ENCODE results near the gene PAX7. TPM values are rescaled to one million over a fixed set of nuclear protein-coding genes. Genes with fewer than 3 reads are reported as not detected.

Gene PAX7
- total RNA-seq, 1 donor from 2014 or later: 0.05 TPM

DNA sequence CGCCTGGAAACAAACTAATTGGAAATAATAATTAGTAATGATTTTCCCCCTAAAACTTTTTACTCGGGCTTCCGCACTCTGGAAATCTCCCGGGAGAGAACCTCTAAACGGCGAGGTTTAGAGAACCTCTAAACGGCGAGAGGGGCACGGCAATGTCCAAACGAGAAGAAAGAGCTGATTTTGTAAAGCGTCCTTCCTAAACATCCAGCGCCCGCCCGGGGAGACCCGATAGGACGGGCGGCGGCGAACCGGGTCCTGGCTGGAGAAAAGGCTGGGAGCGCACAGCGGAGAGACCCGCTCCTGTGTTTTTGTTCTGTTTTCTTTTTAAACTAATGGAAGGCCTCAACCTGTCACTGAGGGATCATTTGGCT is 1.6 kb downstream of the PAX7 start:
- Histone ChIP-seq H3K36me3 (ENCODE audit: insufficient read depth, low read length) (no peaks in the 10 kb centered on the region), H3K9me3 (ENCODE audit: insufficient read depth, low read depth, low read length) (peaks cover 4% of the 10 kb centered on the region), H3K4me1 (ENCODE audit: insufficient read depth, low read length) (no peaks in the 10 kb centered on the region), H3K4me3 (ENCODE audit: insufficient read depth, low read depth, low read length) (no peak overlapping the region), H3K27ac (ENCODE audit: low read depth, low read length) (no peak overlapping the region), H3K4me2 (ENCODE audit: low read length) (no peak overlapping the region), H3K79me2 (ENCODE audit: insufficient read depth, low read length) (no peaks in the 10 kb centered on the region), H3K9ac (ENCODE audit: low read length) (no peak overlapping the region), H3K27me3 (ENCODE audit: insufficient read depth, low read length) (peaks cover 80% of the 10 kb centered on the region), H2AFZ (ENCODE audit: low read depth, low read length) (no peak overlapping the region), H4K20me1 (ENCODE audit: insufficient read depth, low read length) (peaks cover 4% of the 10 kb centered on the region)
- H3K4me3 Mint-ChIP-seq (ENCODE audit: unreplicated experiment): no peak overlapping the region
- peak overlapping the region; percentile 86 for H3K27ac Mint-ChIP-seq (ENCODE audit: unreplicated experiment)
- no peak for DNase-seq (ENCODE audit: low read depth)
- FAIRE-seq: no peak
- H3K4me1 Mint-ChIP-seq (ENCODE audit: low read depth, unreplicated experiment): peaks cover 6% of the 10 kb centered on the region
- peaks cover 24% of the 10 kb centered on the region for H3K9me3 Mint-ChIP-seq (ENCODE audit: unreplicated experiment)
- H3K36me3 Mint-ChIP-seq (ENCODE audit: low read depth, unreplicated experiment): no peaks in the 10 kb centered on the region
- peaks cover 81% of the 10 kb centered on the region for H3K27me3 Mint-ChIP-seq (ENCODE audit: low read depth, unreplicated experiment)
- no peak for TF ChIP-seq EZH2 (IDR thresholded peaks at IDR 0.05; ENCODE audit: insufficient read depth, low read length)

- Histone ChIP-seq H3K4me1 (ENCODE audit: insufficient read depth, low read length) (no peaks in the 10 kb centered on the region), H3K27me3 (ENCODE audit: insufficient read depth, low read length) (peaks cover 83% of the 10 kb centered on the region), H4K20me1 (ENCODE audit: insufficient read depth, low read length) (peaks cover 4% of the 10 kb centered on the region), H3K9ac (ENCODE audit: low read length) (no peak overlapping the region), H3K79me2 (ENCODE audit: insufficient read depth, low read length) (no peaks in the 10 kb centered on the region), H3K4me2 (ENCODE audit: low read length) (no peak overlapping the region), H3K4me3 (ENCODE audit: insufficient read depth, low read depth, low read length) (no peak overlapping the region), H3K27ac (ENCODE audit: low read depth, low read length) (no peak overlapping the region), H2AFZ (ENCODE audit: low read depth, low read length) (no peak overlapping the region), H3K9me3 (ENCODE audit: insufficient read depth, low read depth, low read length) (peaks cover 4% of the 10 kb centered on the region), H3K36me3 (ENCODE audit: insufficient read depth, low read length) (no peaks in the 10 kb centered on the region)
- TF ChIP-seq CTCF (IDR thresholded peaks at IDR 0.05; ENCODE audit: insufficient read depth, low read depth, low read length): no peak
- peak; percentile 33 for TF ChIP-seq EZH2 (IDR thresholded peaks at IDR 0.05; ENCODE audit: insufficient read depth, low read length)
- Mint-ChIP-seq H3K9me3 (ENCODE audit: unreplicated experiment) (peaks cover 19% of the 10 kb centered on the region), H3K27ac (ENCODE audit: unreplicated experiment) (peak overlapping the region; percentile 34), H3K27me3 (ENCODE audit: low read depth, unreplicated experiment) (peaks cover 80% of the 10 kb centered on the region), H3K4me3 (ENCODE audit: unreplicated experiment) (no peak overlapping the region), H3K36me3 (ENCODE audit: low read depth, unreplicated experiment) (no peaks in the 10 kb centered on the region), H3K4me1 (ENCODE audit: low read depth, unreplicated experiment) (peaks cover 4% of the 10 kb centered on the region)
- DNase-seq (ENCODE audit: low read depth) (no peak), FAIRE-seq (no peak)
These were observed 2.3 kb downstream of the PAX7 start for GRCh38 chr1:18632783-18633421.

DNA sequence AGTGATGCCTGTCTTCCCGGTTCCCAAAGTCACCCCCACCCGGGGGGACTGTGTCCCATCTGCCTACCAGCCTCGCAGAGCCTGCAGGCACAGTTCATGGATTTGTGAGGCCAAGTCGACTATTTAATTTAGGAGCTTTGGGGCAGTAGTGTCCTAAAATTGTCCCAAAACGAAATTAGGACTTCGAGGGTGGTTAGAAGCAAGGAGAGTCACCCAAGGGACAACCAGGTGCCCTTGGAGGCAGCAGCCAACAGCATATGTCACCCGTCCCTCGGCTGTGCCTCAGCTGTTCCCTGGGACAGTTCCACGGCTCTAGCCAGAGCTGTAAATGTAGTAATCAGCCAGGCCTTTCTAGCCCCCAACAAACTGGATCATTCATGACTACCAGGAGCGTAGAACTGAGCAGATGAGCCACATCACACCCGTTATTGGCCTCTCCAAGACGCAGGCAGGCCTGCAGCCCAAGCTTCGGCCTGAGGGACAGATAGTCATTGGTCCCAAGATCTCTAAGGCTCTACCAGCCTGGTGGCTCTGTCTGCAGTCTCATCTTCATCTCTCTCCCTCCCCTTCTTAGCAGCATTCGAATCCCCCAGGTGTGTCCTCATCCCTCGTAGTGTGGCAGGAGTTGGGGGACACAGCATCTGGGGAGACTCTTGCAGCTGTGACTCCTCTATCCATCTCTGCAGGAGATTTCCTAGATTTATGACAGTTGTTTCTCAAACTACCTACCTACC is 2.9 kb downstream of the PAX7 start:
- peaks cover 5% of the 10 kb centered on the region for H4K20me1 ChIP-seq (ENCODE audit: insufficient read depth, low read length)
- H3K4me2 ChIP-seq (ENCODE audit: low read length): no peak overlapping the region
- no peak overlapping the region for H3K27ac ChIP-seq (ENCODE audit: low read depth, low read length)
- peaks cover 4% of the 10 kb centered on the region for H3K9me3 ChIP-seq (ENCODE audit: insufficient read depth, low read depth, low read length)
- H3K4me1 Mint-ChIP-seq (ENCODE audit: low read depth, unreplicated experiment): peaks cover 4% of the 10 kb centered on the region
- no peak overlapping the region for H3K4me3 ChIP-seq (ENCODE audit: insufficient read depth, low read depth, low read length)
- H3K79me2 ChIP-seq (ENCODE audit: insufficient read depth, low read length): no peaks in the 10 kb centered on the region
- peaks cover 18% of the 10 kb centered on the region for H3K9me3 Mint-ChIP-seq (ENCODE audit: unreplicated experiment)
- H3K9ac ChIP-seq (ENCODE audit: low read length): no peak overlapping the region
- TF ChIP-seq EZH2 (IDR thresholded peaks at IDR 0.05; ENCODE audit: insufficient read depth, low read length) (peak; percentile 48), CTCF (IDR thresholded peaks at IDR 0.05; ENCODE audit: insufficient read depth, low read depth, low read length) (no peak)
- H3K27me3 Mint-ChIP-seq (ENCODE audit: low read depth, unreplicated experiment): peaks cover 81% of the 10 kb centered on the region
- DNase-seq (ENCODE audit: low read depth) (no peak), FAIRE-seq (no peak)
- no peaks in the 10 kb centered on the region for H3K36me3 Mint-ChIP-seq (ENCODE audit: low read depth, unreplicated experiment)
- no peaks in the 10 kb centered on the region for H3K4me1 ChIP-seq (ENCODE audit: insufficient read depth, low read length)
- H3K27me3 ChIP-seq (ENCODE audit: insufficient read depth, low read length): peaks cover 84% of the 10 kb centered on the region
- peak overlapping the region; percentile 20 for H3K27ac Mint-ChIP-seq (ENCODE audit: unreplicated experiment)
- no peak overlapping the region for H3K4me3 Mint-ChIP-seq (ENCODE audit: unreplicated experiment)
- H2AFZ ChIP-seq (ENCODE audit: low read depth, low read length): no peak overlapping the region
- H3K36me3 ChIP-seq (ENCODE audit: insufficient read depth, low read length): no peaks in the 10 kb centered on the region

Data from astrocyte (in vitro differentiated cells and primary cell).